HG03097 (cell line): ENCODE results near the gene XKR7.

Source experiments
- ATAC-seq: cut with Tn5 transposase; IDR thresholded peaks from one replicate; pipeline ENCODE4 v1.9.1; 2021; ENCODE audit not compliant: unreplicated experiment, low FRiP score

XKR7 gene

GRCh38 chr20:32036716-32037485, 69.0 kb downstream of the XKR7 start:
- ATAC-seq, result no peak

- ATAC-seq, result no peak
Observed at GRCh38 chr20:32037929-32038328, 70.0 kb downstream of the XKR7 start.

- no peak for ATAC-seq
Observed at GRCh38 chr20:32040142-32040953, 72.4 kb downstream of the XKR7 start.

- no peak for ATAC-seq
Observed at GRCh38 chr20:32045999-32046398, 78.0 kb downstream of the XKR7 start.

GRCh38 chr20:32050324-32050841, 82.4 kb downstream of the XKR7 start:
- ATAC-seq, result no peak

- ATAC-seq, result no peak
Observed at GRCh38 chr20:32050851-32051556, 83.1 kb downstream of the XKR7 start.

- ATAC-seq, result no peak
Observed at GRCh38 chr20:32051720-32052089, 83.8 kb downstream of the XKR7 start.

GRCh38 chr20:32052090-32052777, 84.3 kb downstream of the XKR7 start, which contains the start of gene HCK:
Gene HCK, plus strand, starts transcription at chr20:32052242.
- ATAC-seq, result no peak

- no peak for ATAC-seq
Observed at GRCh38 chr20:32052778-32053362, 84.9 kb downstream of the XKR7 start.
